ENCODE results near the gene BRAF. TPM values are rescaled to one million over a fixed set of nuclear protein-coding genes. Genes with fewer than 3 reads are reported as not detected.
A peak's percentile ranks its signal among the peaks of the same experiment; 100 is the strongest.
"Not testable (repeated sequence)": the region's sequence is repeated elsewhere in the genome, so short reads cannot be mapped to it uniquely, and the experiment has no call there.

The BRAF gene
- total RNA-seq, 2 donors from 2014 or later: 27.6 to 35.1 TPM

- Mint-ChIP-seq H3K36me3 (ENCODE audit: low read depth) (no peaks in the 10 kb centered on the region), H3K27me3 (no peaks in the 10 kb centered on the region), H3K27ac (peak overlapping the region; percentile 61), H3K4me3 (peak overlapping the region; percentile 57), H3K9me3 (no peaks in the 10 kb centered on the region), H3K4me1 (peaks cover 46% of the 10 kb centered on the region)
- ATAC-seq (replicated peaks): peak; percentile 70
Observed at GRCh38 chr7:140903741-140904480, 20.8 kb downstream of the BRAF start.

- peak; percentile 86 for ATAC-seq (replicated peaks)
- Mint-ChIP-seq H3K9me3 (no peaks in the 10 kb centered on the region), H3K27me3 (no peaks in the 10 kb centered on the region), H3K4me1 (peaks cover 45% of the 10 kb centered on the region), H3K36me3 (ENCODE audit: low read depth) (no peaks in the 10 kb centered on the region), H3K27ac (peak overlapping the region; percentile 61), H3K4me3 (peak overlapping the region; percentile 57)
Observed at GRCh38 chr7:140902303-140902953, 22.3 kb downstream of the BRAF start.

- ATAC-seq (replicated peaks): no peak
- H3K4me1 Mint-ChIP-seq: peaks cover 45% of the 10 kb centered on the region
- H3K4me3 Mint-ChIP-seq: peak overlapping the region; percentile 57
Observed at GRCh38 chr7:140901941-140902302, 22.8 kb downstream of the BRAF start.

GRCh38 chr7:140899883-140900282 lies 24.8 kb downstream of the BRAF start:
- Mint-ChIP-seq H3K27ac (no peak overlapping the region), H3K27me3 (no peaks in the 10 kb centered on the region), H3K4me3 (no peak overlapping the region), H3K4me1 (peaks cover 38% of the 10 kb centered on the region), H3K36me3 (ENCODE audit: low read depth) (peaks cover 8% of the 10 kb centered on the region), H3K9me3 (no peaks in the 10 kb centered on the region)
- no peak for ATAC-seq (replicated peaks)

More at GRCh38 chr7:140901941-140902302, 22.8 kb downstream of the BRAF start:
- peak overlapping the region; percentile 61 for H3K27ac Mint-ChIP-seq
- H3K27me3 Mint-ChIP-seq: no peaks in the 10 kb centered on the region
- no peaks in the 10 kb centered on the region for H3K9me3 Mint-ChIP-seq
- peaks cover 2% of the 10 kb centered on the region for H3K36me3 Mint-ChIP-seq (ENCODE audit: low read depth)

- ATAC-seq (replicated peaks): peak; percentile 44
- peak overlapping the region; percentile 6 for H3K27ac Mint-ChIP-seq
- H3K9me3 Mint-ChIP-seq: no peaks in the 10 kb centered on the region
- no peak overlapping the region for H3K4me3 Mint-ChIP-seq
- no peaks in the 10 kb centered on the region for H3K27me3 Mint-ChIP-seq
- peaks cover 33% of the 10 kb centered on the region for H3K4me1 Mint-ChIP-seq
- H3K36me3 Mint-ChIP-seq (ENCODE audit: low read depth): peaks cover 11% of the 10 kb centered on the region
Observed at GRCh38 chr7:140898786-140899536, 25.8 kb downstream of the BRAF start.

- peaks cover 30% of the 10 kb centered on the region for H3K4me1 Mint-ChIP-seq
- peaks cover 17% of the 10 kb centered on the region for H3K36me3 Mint-ChIP-seq (ENCODE audit: low read depth)
- no peak overlapping the region for H3K27ac Mint-ChIP-seq
- no peaks in the 10 kb centered on the region for H3K27me3 Mint-ChIP-seq
- no peaks in the 10 kb centered on the region for H3K9me3 Mint-ChIP-seq
- ATAC-seq (replicated peaks): no peak
- H3K4me3 Mint-ChIP-seq: no peak overlapping the region
Observed at GRCh38 chr7:140896996-140897395, 27.7 kb downstream of the BRAF start.

GRCh38 chr7:140889645-140890044 lies 35.1 kb downstream of the BRAF start:
- peaks cover 32% of the 10 kb centered on the region for H3K4me1 Mint-ChIP-seq
- no peak overlapping the region for H3K4me3 Mint-ChIP-seq
- no peak overlapping the region for H3K27ac Mint-ChIP-seq
- no peak for ATAC-seq (replicated peaks)
- peaks cover 10% of the 10 kb centered on the region for H3K36me3 Mint-ChIP-seq (ENCODE audit: low read depth)
- H3K9me3 Mint-ChIP-seq: no peaks in the 10 kb centered on the region
- no peaks in the 10 kb centered on the region for H3K27me3 Mint-ChIP-seq

GRCh38 chr7:140889150-140889549 lies 35.6 kb downstream of the BRAF start:
- Mint-ChIP-seq H3K9me3 (no peaks in the 10 kb centered on the region), H3K27me3 (no peaks in the 10 kb centered on the region), H3K27ac (no peak overlapping the region), H3K4me3 (no peak overlapping the region), H3K4me1 (peaks cover 32% of the 10 kb centered on the region), H3K36me3 (ENCODE audit: low read depth) (peaks cover 9% of the 10 kb centered on the region)
- ATAC-seq (replicated peaks): no peak

GRCh38 chr7:140888087-140888486 lies 36.6 kb downstream of the BRAF start:
- H3K27ac Mint-ChIP-seq: no peak overlapping the region
- no peaks in the 10 kb centered on the region for H3K36me3 Mint-ChIP-seq (ENCODE audit: low read depth)
- H3K4me3 Mint-ChIP-seq: no peak overlapping the region
- no peaks in the 10 kb centered on the region for H3K27me3 Mint-ChIP-seq
- no peaks in the 10 kb centered on the region for H3K9me3 Mint-ChIP-seq
- H3K4me1 Mint-ChIP-seq: peaks cover 25% of the 10 kb centered on the region
- ATAC-seq (replicated peaks): no peak

GRCh38 chr7:140885735-140886334 lies 38.9 kb downstream of the BRAF start:
- H3K27me3 Mint-ChIP-seq: no peaks in the 10 kb centered on the region
- H3K9me3 Mint-ChIP-seq: no peaks in the 10 kb centered on the region
- H3K27ac Mint-ChIP-seq: no peak overlapping the region
- H3K4me3 Mint-ChIP-seq: no peak overlapping the region
- H3K4me1 Mint-ChIP-seq: peaks cover 23% of the 10 kb centered on the region
- ATAC-seq (replicated peaks): peak; percentile 46
- no peaks in the 10 kb centered on the region for H3K36me3 Mint-ChIP-seq (ENCODE audit: low read depth)

- no peaks in the 10 kb centered on the region for H3K9me3 Mint-ChIP-seq
- H3K4me1 Mint-ChIP-seq: peaks cover 28% of the 10 kb centered on the region
- H3K27me3 Mint-ChIP-seq: no peaks in the 10 kb centered on the region
- no peak overlapping the region for H3K27ac Mint-ChIP-seq
- ATAC-seq (replicated peaks): no peak
- peaks cover 6% of the 10 kb centered on the region for H3K36me3 Mint-ChIP-seq (ENCODE audit: low read depth)
- H3K4me3 Mint-ChIP-seq: no peak overlapping the region
Observed at GRCh38 chr7:140883378-140883777, 41.4 kb downstream of the BRAF start.

GRCh38 chr7:140882834-140883233 lies 41.9 kb downstream of the BRAF start:
- H3K9me3 Mint-ChIP-seq; H3K27me3 Mint-ChIP-seq; H3K36me3 Mint-ChIP-seq (ENCODE audit: low read depth); H3K4me3 Mint-ChIP-seq; ATAC-seq (replicated peaks); H3K27ac Mint-ChIP-seq: not testable (repeated sequence)
- peaks cover 23% of the 10 kb centered on the region for H3K4me1 Mint-ChIP-seq

GRCh38 chr7:140881507-140882228 lies 43.1 kb downstream of the BRAF start:
- Mint-ChIP-seq H3K4me3 (no peak overlapping the region), H3K36me3 (ENCODE audit: low read depth) (peaks cover 6% of the 10 kb centered on the region), H3K27me3 (no peaks in the 10 kb centered on the region), H3K9me3 (no peaks in the 10 kb centered on the region), H3K27ac (no peak overlapping the region), H3K4me1 (peaks cover 19% of the 10 kb centered on the region)
- ATAC-seq (replicated peaks): peak; percentile 63

GRCh38 chr7:140877249-140877524 lies 47.5 kb downstream of the BRAF start:
- Mint-ChIP-seq H3K27me3 (no peaks in the 10 kb centered on the region), H3K36me3 (ENCODE audit: low read depth) (peaks cover 21% of the 10 kb centered on the region), H3K4me1 (peaks cover 33% of the 10 kb centered on the region), H3K9me3 (no peaks in the 10 kb centered on the region), H3K4me3 (no peak overlapping the region), H3K27ac (no peak overlapping the region)
- ATAC-seq (replicated peaks): no peak

Data from activated T-helper 17 cell treated with anti-CD3 and anti-CD28 coated beads, Interleukin-2, amount 50 U/mL, for 72 hours (primary cell).